H9 (cell line): ENCODE measurements around the gene TENT5D. TPM values are rescaled to one million over a fixed set of nuclear protein-coding genes. Genes with fewer than 3 reads are reported as not detected.

ENCODE experiments used
- DNase-seq: peaks from one replicate; pipeline ENCODE4 v3.0.0-alpha.2; 2017
- H2AFZ ChIP-seq: one replicate; pipeline ENCODE4 v1.6.1; 2013; ENCODE audit warnings: mild to moderate bottlenecking, low read length, control low read depth, moderate library complexity
- H2AK5ac ChIP-seq: 2 replicates; pipeline ENCODE4 v1.6.1; 2013; ENCODE audit warnings: low read length, control low read depth, mixed read lengths; ENCODE audit not compliant: insufficient read length
- H2BK120ac ChIP-seq: one replicate; pipeline ENCODE4 v1.6.1; 2013; ENCODE audit warnings: low read depth, mild to moderate bottlenecking, low read length, control low read depth, inconsistent platforms; ENCODE audit not compliant: poor library complexity, severe bottlenecking
- H2BK12ac ChIP-seq: 2 replicates; pipeline ENCODE4 v1.6.1; 2013; ENCODE audit warnings: low read length, control low read depth, mixed read lengths, low read depth; ENCODE audit not compliant: insufficient read length
- H2BK15ac ChIP-seq: 2 replicates; pipeline ENCODE4 v1.6.1; 2013; ENCODE audit warnings: low read depth, low read length, control low read depth
- H2BK20ac ChIP-seq: one replicate; pipeline ENCODE4 v1.6.1; 2013; ENCODE audit warnings: low read depth, mild to moderate bottlenecking, low read length, control low read depth, inconsistent platforms; ENCODE audit not compliant: poor library complexity, severe bottlenecking
- H2BK5ac ChIP-seq: 2 replicates; pipeline ENCODE4 v1.6.1; 2013; ENCODE audit warnings: low read length, control low read depth, mixed read lengths; ENCODE audit not compliant: insufficient read length
- H3K14ac ChIP-seq: 2 replicates; pipeline ENCODE4 v1.6.1; 2013; ENCODE audit warnings: low read length, control low read depth; ENCODE audit not compliant: insufficient read depth
- H3K18ac ChIP-seq: 2 replicates; pipeline ENCODE4 v1.6.1; 2013; ENCODE audit warnings: low read depth, mild to moderate bottlenecking, mixed read lengths, low read length, control low read depth; ENCODE audit not compliant: insufficient read length
- H3K23ac ChIP-seq: 2 replicates; pipeline ENCODE4 v1.6.1; 2013; ENCODE audit warnings: low read length, control low read depth, mixed read lengths, low read depth; ENCODE audit not compliant: insufficient read length
- H3K23me2 ChIP-seq: 2 replicates; pipeline ENCODE4 v1.6.1; 2013; ENCODE audit warnings: low read depth, mild to moderate bottlenecking, mixed read lengths, low read length, control low read depth; ENCODE audit not compliant: insufficient read length, poor library complexity, severe bottlenecking
- H3K27ac ChIP-seq: 2 replicates; pipeline ENCODE4 v1.5.1; 2013; ENCODE audit warnings: low read length, control low read depth, mixed read lengths, low read depth; ENCODE audit not compliant: insufficient read length
- H3K27me3 ChIP-seq: 2 replicates; pipeline ENCODE4 v1.6.1; 2013; ENCODE audit warnings: low read length, control low read depth, inconsistent platforms; ENCODE audit not compliant: insufficient read depth
- H3K4ac ChIP-seq: 2 replicates; pipeline ENCODE4 v1.6.1; 2013; ENCODE audit warnings: low read depth, mild to moderate bottlenecking, control low read depth, inconsistent platforms, low read length, moderate library complexity
- H3K4me1 ChIP-seq: 2 replicates; pipeline ENCODE4 v1.6.1; 2013; ENCODE audit warnings: low read length, control low read depth, inconsistent platforms; ENCODE audit not compliant: insufficient read depth
- H3K4me2 ChIP-seq: 2 replicates; pipeline ENCODE4 v1.6.1; 2013; ENCODE audit warnings: low read length, control low read depth, mixed read lengths; ENCODE audit not compliant: insufficient read length, insufficient read depth
- H3K56ac ChIP-seq: 2 replicates; pipeline ENCODE4 v1.6.1; 2013; ENCODE audit warnings: low read depth, mild to moderate bottlenecking, mixed read lengths, low read length, control low read depth; ENCODE audit not compliant: insufficient read length
- H3K79me1 ChIP-seq: 2 replicates; pipeline ENCODE4 v1.6.1; 2013; ENCODE audit warnings: low read depth, mild to moderate bottlenecking, moderate library complexity, low read length, control low read depth, inconsistent platforms; ENCODE audit not compliant: insufficient read depth, poor library complexity, severe bottlenecking
- H3K79me2 ChIP-seq: 2 replicates; pipeline ENCODE4 v1.6.1; 2013; ENCODE audit warnings: low read length, control low read depth, inconsistent platforms; ENCODE audit not compliant: insufficient read depth
- H3K9ac ChIP-seq: 2 replicates; pipeline ENCODE4 v1.6.1; 2013; ENCODE audit warnings: low read length, control low read depth, mixed read lengths; ENCODE audit not compliant: insufficient read length; ENCODE audit errors: extremely low read depth
- H3K9me3 ChIP-seq: one replicate; pipeline ENCODE4 v1.6.1; 2013; ENCODE audit warnings: low read depth, low read length, inconsistent platforms; ENCODE audit not compliant: control insufficient read depth
- H3T11ph ChIP-seq: one replicate; pipeline ENCODE4 v1.6.1; 2013; ENCODE audit warnings: mild to moderate bottlenecking, low read length, control low read depth, inconsistent platforms
- H4K20me1 ChIP-seq: one replicate; pipeline ENCODE4 v1.6.1; 2013; ENCODE audit not compliant: control insufficient read depth, insufficient read length, insufficient read depth
- H4K5ac ChIP-seq: 2 replicates; pipeline ENCODE4 v1.6.1; 2013; ENCODE audit warnings: low read depth, mild to moderate bottlenecking, mixed read lengths, low read length, control low read depth; ENCODE audit not compliant: insufficient read length
- H4K8ac ChIP-seq: replicated peaks from 2 replicates; pipeline ENCODE4 v1.6.1; 2013; ENCODE audit warnings: low read length, control low read depth, mixed read lengths, low read depth; ENCODE audit not compliant: insufficient read length
- H4K91ac ChIP-seq: 2 replicates; pipeline ENCODE4 v1.6.1; 2013; ENCODE audit warnings: low read depth, mild to moderate bottlenecking, moderate library complexity, mixed read lengths, low read length, control low read depth; ENCODE audit not compliant: insufficient read length
- H3K27ac Mint-ChIP-seq, 3 experiments: 2 replicates in 2 of 3; 3 replicates in 1 of 3; pipeline ENCODE4 v1.8.0; 2020 to 2021; ENCODE audit warnings: mixed read lengths in 3 of 3, mild to moderate bottlenecking in 1 of 3, moderate library complexity in 1 of 3
- H3K27me3 Mint-ChIP-seq: 2 replicates; pipeline ENCODE4 v1.8.0; 2021; ENCODE audit warnings: low read depth, mild to moderate bottlenecking, moderate library complexity, mixed read lengths
- H3K36me3 Mint-ChIP-seq, 3 experiments: 2 replicates in 2 of 3; 3 replicates in 1 of 3; pipeline ENCODE4 v1.8.0; 2020 to 2021; ENCODE audit warnings: low read depth in 3 of 3, mixed read lengths in 3 of 3; ENCODE audit not compliant: insufficient read depth in 1 of 3
- H3K4me1 Mint-ChIP-seq, 2 experiments: 2 replicates each; pipeline ENCODE4 v1.8.0; 2020; ENCODE audit warnings: mixed read lengths in 2 of 2
- H3K4me3 Mint-ChIP-seq, 2 experiments: 2 replicates in 1 of 2; 3 replicates in 1 of 2; pipeline ENCODE4 v1.8.0; 2020 to 2021; ENCODE audit warnings: mild to moderate bottlenecking in 2 of 2, mixed read lengths in 2 of 2, moderate library complexity in 1 of 2
- H3K9me3 Mint-ChIP-seq, 2 experiments: 2 replicates in 1 of 2; 3 replicates in 1 of 2; pipeline ENCODE4 v1.8.0; 2020; ENCODE audit warnings: mild to moderate bottlenecking in 2 of 2, mixed read lengths in 2 of 2, moderate library complexity in 1 of 2
- WGBS: extraction: QIAGEN DNeasy Blood & Tissue Kit; methylation state at CpG from one replicate; pipeline ENCODE4 v1.1.7; 2013; ENCODE audit warnings: missing lambda C conversion rate, low lambda C conversion rate, mixed read lengths; ENCODE audit not compliant: insufficient read length; ENCODE audit errors: extremely low coverage; 5-methylcytosine and 5-hydroxymethylcytosine counted together
- total RNA-seq: library from RNA; stranded (reverse); gene quantifications from 2 replicates; pipeline ENCODE4 v1.2.1, GENCODE V29; 2021
- TF ChIP-seq, protein P1 (sequence below): fragments of 200-600 bp; sonication (generic); conservative IDR thresholded peaks from 3 replicates; pipeline ENCODE4 v1.8.0; 2021; ENCODE audit warnings: antibody characterized with exemption, mild to moderate bottlenecking

The TENT5D gene
- total RNA-seq, 1 experiment from 2014 or later = not detected

DNA sequence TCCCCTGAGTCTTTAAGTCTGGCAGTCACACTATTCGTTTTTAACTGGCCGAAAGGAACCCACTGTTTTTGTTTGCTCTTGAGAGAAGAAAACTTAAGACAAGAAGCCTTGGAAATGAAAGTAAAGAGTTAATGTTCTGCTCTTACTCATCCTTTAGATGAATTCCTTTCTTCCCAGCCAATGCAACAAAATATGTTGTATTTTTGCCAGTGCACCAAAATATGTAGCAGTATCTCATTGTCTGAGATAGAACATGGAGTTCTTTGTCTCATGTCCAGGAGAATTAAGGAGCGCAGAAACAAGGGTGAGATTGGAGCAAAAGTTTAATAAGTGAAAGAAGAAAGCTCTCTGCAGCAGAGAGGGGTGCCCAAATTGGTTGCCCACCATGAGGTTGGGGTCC lies 12.2 kb downstream of the TENT5D start:
- no peaks in the 10 kb centered on the region for H4K20me1 ChIP-seq
- H3K9me3 ChIP-seq = peaks cover 19% of the 10 kb centered on the region
- no peak overlapping the region for H3K56ac ChIP-seq
- no peak overlapping the region for H2BK20ac ChIP-seq
- no peak overlapping the region for H4K5ac ChIP-seq
- H3K27me3 Mint-ChIP-seq = no peaks in the 10 kb centered on the region
- no peaks in the 10 kb centered on the region for H3K27me3 ChIP-seq
- H2BK120ac ChIP-seq = no peak overlapping the region
- H3K4me2 ChIP-seq = no peak overlapping the region
- H3K27ac Mint-ChIP-seq = no peak overlapping the region
- no peak overlapping the region for H2BK12ac ChIP-seq
- no peak overlapping the region for H3K27ac ChIP-seq
- H2AFZ ChIP-seq = no peak overlapping the region
- DNase-seq = no peak
- no peak overlapping the region for H4K8ac ChIP-seq
- no peaks in the 10 kb centered on the region for H3K4me1 Mint-ChIP-seq
- H2AK5ac ChIP-seq = no peak overlapping the region
- no peak overlapping the region for H2BK15ac ChIP-seq
- H3K14ac ChIP-seq = no peak overlapping the region
- H3T11ph ChIP-seq = no peak overlapping the region
- peaks cover 9 to 16% (median 16%) of the 10 kb centered on the region in 3 experiments; a peak in 5 of 7 replicates for H3K36me3 Mint-ChIP-seq
- H3K79me1 ChIP-seq = no peaks in the 10 kb centered on the region
- no peaks in the 10 kb centered on the region for H3K79me2 ChIP-seq
- WGBS = no CpG with 5 or more reads among the region's 3 CpGs
- no peak overlapping the region for H4K91ac ChIP-seq
- peaks cover 52 to 68% of the 10 kb centered on the region in 2 experiments for H3K9me3 Mint-ChIP-seq
- H3K18ac ChIP-seq = no peak overlapping the region
- no peak overlapping the region for H2BK5ac ChIP-seq
- no peak overlapping the region for H3K4me3 Mint-ChIP-seq
- no peaks in the 10 kb centered on the region for H3K23me2 ChIP-seq
- no peaks in the 10 kb centered on the region for H3K4me1 ChIP-seq
- no peak overlapping the region for H3K9ac ChIP-seq
- no peak overlapping the region for H3K4ac ChIP-seq
- no peak overlapping the region for H3K23ac ChIP-seq
- TF ChIP-seq, protein P1, sequence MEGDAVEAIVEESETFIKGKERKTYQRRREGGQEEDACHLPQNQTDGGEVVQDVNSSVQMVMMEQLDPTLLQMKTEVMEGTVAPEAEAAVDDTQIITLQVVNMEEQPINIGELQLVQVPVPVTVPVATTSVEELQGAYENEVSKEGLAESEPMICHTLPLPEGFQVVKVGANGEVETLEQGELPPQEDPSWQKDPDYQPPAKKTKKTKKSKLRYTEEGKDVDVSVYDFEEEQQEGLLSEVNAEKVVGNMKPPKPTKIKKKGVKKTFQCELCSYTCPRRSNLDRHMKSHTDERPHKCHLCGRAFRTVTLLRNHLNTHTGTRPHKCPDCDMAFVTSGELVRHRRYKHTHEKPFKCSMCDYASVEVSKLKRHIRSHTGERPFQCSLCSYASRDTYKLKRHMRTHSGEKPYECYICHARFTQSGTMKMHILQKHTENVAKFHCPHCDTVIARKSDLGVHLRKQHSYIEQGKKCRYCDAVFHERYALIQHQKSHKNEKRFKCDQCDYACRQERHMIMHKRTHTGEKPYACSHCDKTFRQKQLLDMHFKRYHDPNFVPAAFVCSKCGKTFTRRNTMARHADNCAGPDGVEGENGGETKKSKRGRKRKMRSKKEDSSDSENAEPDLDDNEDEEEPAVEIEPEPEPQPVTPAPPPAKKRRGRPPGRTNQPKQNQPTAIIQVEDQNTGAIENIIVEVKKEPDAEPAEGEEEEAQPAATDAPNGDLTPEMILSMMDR = no peak
